ENCODE results near the gene TRAPPC10. TPM values are rescaled to one million over a fixed set of nuclear protein-coding genes. Genes with fewer than 3 reads are reported as not detected.
"Not testable (repeated sequence)": the region's sequence is repeated elsewhere in the genome, so short reads cannot be mapped to it uniquely, and the experiment has no call there.

The TRAPPC10 gene
- total RNA-seq, 1 experiment from 2014 or later, result 32.9 TPM

- no peak overlapping the region for H3K4ac ChIP-seq (ENCODE audit: low read depth, low read length)
- H2BK5ac ChIP-seq (ENCODE audit: insufficient read length, low read length), result no peak overlapping the region
- H2BK15ac ChIP-seq (ENCODE audit: low read depth, low read length), result no peak overlapping the region
- no peaks in the 10 kb centered on the region for H3K4me1 ChIP-seq (ENCODE audit: insufficient read depth, low read length)
- no peaks in the 10 kb centered on the region for H4K20me1 ChIP-seq (ENCODE audit: control insufficient read depth, insufficient read depth, insufficient read length)
- H4K8ac ChIP-seq (replicated peaks; ENCODE audit: insufficient read length, low read depth, low read length), result no peak overlapping the region
- H3K4me2 ChIP-seq (ENCODE audit: insufficient read depth, insufficient read length, low read length), result no peak overlapping the region
- H3K9me3 ChIP-seq (ENCODE audit: control insufficient read depth, low read depth, low read length), result no peaks in the 10 kb centered on the region
- no peak overlapping the region for H3K18ac ChIP-seq (ENCODE audit: insufficient read length, low read depth, low read length)
- no peaks in the 10 kb centered on the region for H3K4me1 Mint-ChIP-seq
- no peaks in the 10 kb centered on the region for H3K9me3 Mint-ChIP-seq
- no peak overlapping the region for H3K27ac Mint-ChIP-seq
- no peak overlapping the region for H3K9ac ChIP-seq (ENCODE audit: extremely low read depth, insufficient read length, low read length)
- no peak for TF ChIP-seq CTCF (conservative IDR thresholded peaks at IDR 0.05)
- no peak overlapping the region for H3K4me3 Mint-ChIP-seq
- no peak overlapping the region for H4K5ac ChIP-seq (ENCODE audit: insufficient read length, low read depth, low read length)
- H3K27ac ChIP-seq (ENCODE audit: insufficient read length, low read depth, low read length), result no peak overlapping the region
- no peak overlapping the region for H4K91ac ChIP-seq (ENCODE audit: insufficient read length, low read depth, low read length)
- H3K14ac ChIP-seq (ENCODE audit: insufficient read depth, low read length), result no peak overlapping the region
- no peak overlapping the region for H2BK120ac ChIP-seq (ENCODE audit: low read depth, low read length, poor library complexity, severe bottlenecking)
- no peaks in the 10 kb centered on the region for H3K79me2 ChIP-seq (ENCODE audit: insufficient read depth, low read length)
- H3K23ac ChIP-seq (ENCODE audit: insufficient read length, low read depth, low read length), result no peak overlapping the region
- no peak overlapping the region for H3K56ac ChIP-seq (ENCODE audit: insufficient read length, low read depth, low read length)
- no peaks in the 10 kb centered on the region for H3K23me2 ChIP-seq (ENCODE audit: insufficient read length, low read depth, low read length, poor library complexity, severe bottlenecking)
- DNase-seq, result no peak
- H2AFZ ChIP-seq (ENCODE audit: low read length), result no peak overlapping the region
- no peak overlapping the region for H2BK12ac ChIP-seq (ENCODE audit: insufficient read length, low read depth, low read length)
- no peaks in the 10 kb centered on the region for H3K27me3 Mint-ChIP-seq (ENCODE audit: low read depth)
- H2AK5ac ChIP-seq (ENCODE audit: insufficient read length, low read length), result no peak overlapping the region
- peaks cover 4 to 26% (median 17%) of the 10 kb centered on the region in 3 experiments; a peak in 5 of 7 replicates for H3K36me3 Mint-ChIP-seq (ENCODE audit: insufficient read depth in 1 of 3, low read depth in 3 of 3)
- H2BK20ac ChIP-seq (ENCODE audit: low read depth, low read length, poor library complexity, severe bottlenecking), result no peak overlapping the region
- H3K27me3 ChIP-seq (ENCODE audit: insufficient read depth, low read length), result no peaks in the 10 kb centered on the region
- H3T11ph ChIP-seq (ENCODE audit: low read length), result no peak overlapping the region
- no CpG with 5 or more reads among the region's 1 CpG for WGBS (ENCODE audit: extremely low coverage, insufficient read length, low lambda C conversion rate)
- no peaks in the 10 kb centered on the region for H3K79me1 ChIP-seq (ENCODE audit: insufficient read depth, low read depth, low read length, poor library complexity, severe bottlenecking)
Observed at GRCh38 chr21:44094832-44095231, 82.7 kb downstream of the TRAPPC10 start.

- not testable (repeated sequence) for H3K27me3 ChIP-seq (ENCODE audit: insufficient read depth, low read length); H3K79me1 ChIP-seq (ENCODE audit: insufficient read depth, low read depth, low read length, poor library complexity, severe bottlenecking); H3K27me3 Mint-ChIP-seq (ENCODE audit: low read depth); H3K4me3 Mint-ChIP-seq; H4K8ac ChIP-seq (replicated peaks; ENCODE audit: insufficient read length, low read depth, low read length); H3K27ac Mint-ChIP-seq; H3K56ac ChIP-seq (ENCODE audit: insufficient read length, low read depth, low read length); H3K79me2 ChIP-seq (ENCODE audit: insufficient read depth, low read length); H3K9ac ChIP-seq (ENCODE audit: extremely low read depth, insufficient read length, low read length); H3K9me3 Mint-ChIP-seq; H3K27ac ChIP-seq (ENCODE audit: insufficient read length, low read depth, low read length); H3K4ac ChIP-seq (ENCODE audit: low read depth, low read length); H3K18ac ChIP-seq (ENCODE audit: insufficient read length, low read depth, low read length); DNase-seq; H3T11ph ChIP-seq (ENCODE audit: low read length); H3K4me1 Mint-ChIP-seq; H3K23ac ChIP-seq (ENCODE audit: insufficient read length, low read depth, low read length); H4K20me1 ChIP-seq (ENCODE audit: control insufficient read depth, insufficient read depth, insufficient read length); H2BK120ac ChIP-seq (ENCODE audit: low read depth, low read length, poor library complexity, severe bottlenecking); H4K91ac ChIP-seq (ENCODE audit: insufficient read length, low read depth, low read length); H4K5ac ChIP-seq (ENCODE audit: insufficient read length, low read depth, low read length); H3K9me3 ChIP-seq (ENCODE audit: control insufficient read depth, low read depth, low read length); H3K23me2 ChIP-seq (ENCODE audit: insufficient read length, low read depth, low read length, poor library complexity, severe bottlenecking); H2BK20ac ChIP-seq (ENCODE audit: low read depth, low read length, poor library complexity, severe bottlenecking); H2AFZ ChIP-seq (ENCODE audit: low read length); H2BK5ac ChIP-seq (ENCODE audit: insufficient read length, low read length); H2BK12ac ChIP-seq (ENCODE audit: insufficient read length, low read depth, low read length); H3K4me1 ChIP-seq (ENCODE audit: insufficient read depth, low read length); H2AK5ac ChIP-seq (ENCODE audit: insufficient read length, low read length); H2BK15ac ChIP-seq (ENCODE audit: low read depth, low read length); H3K14ac ChIP-seq (ENCODE audit: insufficient read depth, low read length); H3K4me2 ChIP-seq (ENCODE audit: insufficient read depth, insufficient read length, low read length)
- WGBS (ENCODE audit: extremely low coverage, insufficient read length, low lambda C conversion rate), result no CpG with 5 or more reads among the region's 6 CpGs
- peaks cover 0 to 11% (median 11%) of the 10 kb centered on the region in 3 experiments; a peak in 4 of 7 replicates for H3K36me3 Mint-ChIP-seq (ENCODE audit: insufficient read depth in 1 of 3, low read depth in 3 of 3)
Observed at GRCh38 chr21:44098507-44098906, 86.4 kb downstream of the TRAPPC10 start.

All from H9 (cell line).